Motor neuron (in vitro differentiated cells): ENCODE data around the gene WIPF2. TPM values are rescaled to one million over a fixed set of nuclear protein-coding genes. Genes with fewer than 3 reads are reported as not detected.
A peak's percentile ranks its signal among the peaks of the same experiment; 100 is the strongest.

Source experiments
- ATAC-seq, 8 experiments: fragments of 200-7000 bp; cut with Tn5 transposase; replicated peaks in 6 of 8; 2 replicates each; pipeline ENCODE4 v1.8.0; 2021; ENCODE audit warnings: mild to moderate bottlenecking in 8 of 8, moderate library complexity in 8 of 8
- H3K27ac ChIP-seq, 2 donors: fragments of 250-450 bp; sonication (Bioruptor Pico); 2 replicates each; pipeline ENCODE4 v1.9.0; 2021; ENCODE audit warnings: antibody characterized with exemption in 2 of 2, mild to moderate bottlenecking in 2 of 2, moderate library complexity in 1 of 2
- H3K4me1 ChIP-seq, 2 donors: fragments of 250-450 bp; sonication (Bioruptor Pico); replicated peaks in 1 of 2; 2 replicates each; pipeline ENCODE4 v1.6.1; 2021; ENCODE audit warnings: antibody characterized with exemption in 2 of 2, mild to moderate bottlenecking in 2 of 2, moderate library complexity in 1 of 2
- H3K4me3 ChIP-seq, 5 donors: fragments of 250-450 bp; sonication (Bioruptor Pico); 2 replicates each; pipeline ENCODE4 v1.9.0; 2021; ENCODE audit warnings: antibody characterized with exemption in 5 of 5, mild to moderate bottlenecking in 5 of 5, moderate library complexity in 4 of 5
- WGBS, 10 experiments: fragments of 450-650 bp; shearing (Covaris generic); methylation state at CpG; one replicate each; pipeline ENCODE4 v1.0.0; 2022; 5-methylcytosine and 5-hydroxymethylcytosine counted together
- in situ Hi-C, 9 experiments: fragments of 400-800 bp; cut with MboI; loops; one replicate each; pipeline ENCODE4 v1.15.0; 2021; ENCODE audit warnings: low sequenced_read_pairs in 9 of 9, low pct_unique_long_range_greater_than_20kb in 2 of 9; ENCODE audit not compliant: unreplicated experiment in 9 of 9
- total RNA-seq, 8 experiments: library from RNA; unstranded; fragments of 300-600 nt; gene quantifications; 2 replicates each; pipeline versions ENCODE4 v1.2.3 to v1.2.4, GENCODE V29; 2022

The WIPF2 gene
- total RNA-seq, 8 experiments from 2014 or later = 7.1 to 16.4 (median 11.5) TPM

GRCh38 chr17:40331743-40332641 lies 112.9 kb downstream of the WIPF2 start:
- no peak overlapping the region for H3K4me3 ChIP-seq
- H3K4me1 ChIP-seq = peaks cover 11 to 16% of the 10 kb centered on the region in 2 donors
- in situ Hi-C loops = no loop called here
- WGBS, 10 experiments = 13 to 100% (median 90%) methylated on average over 2 to 3 of the region's 22 CpGs; no CpG with 5 or more reads in 7 of the 10 experiments
- peak; percentile 17 to 83 (median 62) for ATAC-seq
- H3K27ac ChIP-seq = no peak overlapping the region

Other genes starting within 250 kb of the WIPF2 start
- gene PSMD3, start 238.5 kb upstream of the WIPF2 start, total RNA-seq = 100 to 1,000 TPM in 4 of 8 experiments, 10 to 100 TPM in 4; 71.7 to 130 (median 104) TPM
- gene CSF3, start 203.9 kb upstream of the WIPF2 start, total RNA-seq = 1 to 10 TPM in 3 of 8 experiments, under 1 TPM in 2, not detected in 3; 0.22 to 2.2 (median 1.3) TPM
- gene MED24, start 164.9 kb upstream of the WIPF2 start, total RNA-seq = 10 to 100 TPM; 28.3 to 75.7 (median 54.9) TPM
- gene THRA, start 156.3 kb upstream of the WIPF2 start, total RNA-seq = 10 to 100 TPM in 7 of 8 experiments, 1 to 10 TPM in 1; 7.2 to 66.4 (median 34.8) TPM
- 10 to 100 TPM in 1 of 8 experiments, 1 to 10 TPM in 4, under 1 TPM in 3; 0.60 to 12.7 (median 2.7) TPM for gene NR1D1, start 118.7 kb upstream of the WIPF2 start, total RNA-seq
- 10 to 100 TPM; 38.9 to 89.2 (median 75.5) TPM for gene MSL1, start 97.3 kb upstream of the WIPF2 start, total RNA-seq
- 10 to 100 TPM; 23.2 to 73.1 (median 54.4) TPM for gene CASC3, start 78.8 kb upstream of the WIPF2 start, total RNA-seq
- gene RAPGEFL1, start 41.8 kb upstream of the WIPF2 start, total RNA-seq = 1 to 10 TPM; 5.3 to 8.0 (median 6.7) TPM
- gene CDC6, start 68.6 kb downstream of the WIPF2 start, total RNA-seq = 10 to 100 TPM in 3 of 8 experiments, 1 to 10 TPM in 5; 1.7 to 30.9 (median 3.6) TPM
- 10 to 100 TPM; 28.0 to 45.8 (median 32.9) TPM for gene RARA, start 89.9 kb downstream of the WIPF2 start, total RNA-seq
- gene GJD3, start 145.4 kb downstream of the WIPF2 start, total RNA-seq = 1 to 10 TPM in 3 of 8 experiments, under 1 TPM in 4, not detected in 1; 0.36 to 2.8 (median 0.87) TPM
- 100 to 1,000 TPM in 1 of 8 experiments, 10 to 100 TPM in 3, 1 to 10 TPM in 3, under 1 TPM in 1; 0.36 to 222 (median 9.0) TPM for gene TOP2A, start 198.6 kb downstream of the WIPF2 start, total RNA-seq
- gene IGFBP4, start 224.1 kb downstream of the WIPF2 start, total RNA-seq = 10 to 100 TPM in 3 of 8 experiments, 1 to 10 TPM in 5; 2.8 to 52.0 (median 7.9) TPM